ENCODE results near the gene ANO9. TPM values are rescaled to one million over a fixed set of nuclear protein-coding genes. Genes with fewer than 3 reads are reported as not detected.

ANO9 gene
- total and polyA plus RNA-seq, 2 experiments from 2014 or later, result 9.0 to 10.2 TPM

- no peak for ATAC-seq
- no peak overlapping the region for H3K27ac Mint-ChIP-seq
These were observed 9.9 kb upstream of the ANO9 start for GRCh38 chr11:451738-452137.

More at GRCh38 chr11:451738-452137, 9.9 kb upstream of the ANO9 start:
- Histone ChIP-seq H4K20me1 (replicated peaks; ENCODE audit: insufficient read depth) (peaks cover 17% of the 10 kb centered on the region), H3K4me1 (ENCODE audit: insufficient read depth) (peaks cover 35% of the 10 kb centered on the region), H3K27me3 (ENCODE audit: insufficient read depth) (no peaks in the 10 kb centered on the region), H3K9me2 (ENCODE audit: insufficient read depth) (no peaks in the 10 kb centered on the region), H3F3A (replicated peaks; ENCODE audit: low read depth) (peaks cover 19% of the 10 kb centered on the region), H3K79me2 (replicated peaks; ENCODE audit: insufficient read depth) (peaks cover 64% of the 10 kb centered on the region), H3K36me3 (ENCODE audit: insufficient read depth) (no peaks in the 10 kb centered on the region; the same call in 1 of the 2 replicates), H3K4me3 (peak overlapping the region; percentile 90; the same call in 1 of the 2 replicates), H2AFZ (no peak overlapping the region), H3K4me2 (peak overlapping the region; percentile 94; the same call in 1 of the 2 replicates), H3K27ac (ENCODE audit: low read depth) (no peak overlapping the region)
- Mint-ChIP-seq H3K27me3 (ENCODE audit: insufficient read depth, low read depth, poor library complexity) (peaks cover 17% of the 10 kb centered on the region), H3K4me1 (peaks cover 30% of the 10 kb centered on the region), H3K4me3 (peak overlapping the region; percentile 96), H3K9me3 (no peaks in the 10 kb centered on the region; the same call in 2 of the 3 replicates), H3K36me3 (ENCODE audit: low read depth) (peaks cover 34% of the 10 kb centered on the region)
- no peak for TF ChIP-seq EZH2 (IDR thresholded peaks at IDR 0.05; ENCODE audit: low read depth, unreplicated experiment)
- no peak for TF ChIP-seq REST (IDR thresholded peaks at IDR 0.05; ENCODE audit: unreplicated experiment)
- no peak for TF ChIP-seq ZNF462 (CRISPR knock-in tag; IDR thresholded peaks at IDR 0.05)
- TF ChIP-seq CTCF (conservative IDR thresholded peaks at IDR 0.05; ENCODE audit: low read depth in 2 of 2), result no peak
- TF ChIP-seq ETS1 (IDR thresholded peaks at IDR 0.05), result no peak
- no peak for TF ChIP-seq POLR2AphosphoS5 (IDR thresholded peaks at IDR 0.05; ENCODE audit: low read depth)
- no peak for TF ChIP-seq EZH2phosphoT487 (IDR thresholded peaks at IDR 0.05; ENCODE audit: unreplicated experiment)
- no peak for DNase-seq (ENCODE audit: low spot score)
